Measurements from ENCODE around the gene AGBL1. TPM values are rescaled to one million over a fixed set of nuclear protein-coding genes. Genes with fewer than 3 reads are reported as not detected.

Gene AGBL1
- total and polyA plus RNA-seq, 4 donors = 0.08 to 147 (median 4.7) TPM

GRCh38 chr15:86588413-86588812 is 508.7 kb downstream of the AGBL1 start:
- WGBS, 2 donors = 57 to 60% methylated on average over 2 of the region's 2 CpGs
- H3K9ac ChIP-seq (ENCODE audit: insufficient read depth in 1 of 2, low read length in 2 of 2) = no peak overlapping the region
- peaks cover 0 to 3% (median 0%) of the 10 kb centered on the region in 5 donors for H3K4me1 ChIP-seq (ENCODE audit: control insufficient read depth in 5 of 5, insufficient read depth in 5 of 5, low read length in 5 of 5)
- ATAC-seq (ENCODE audit: insufficient read depth, low FRiP score) (no peak), DNase-seq (no peak)
- TF ChIP-seq CTCF (IDR thresholded peaks at IDR 0.05; ENCODE audit: control extremely low read depth, extremely low read depth) = no peak
- H3K27ac ChIP-seq (ENCODE audit: low read depth in 1 of 2, low read length in 1 of 2) = no peak overlapping the region
- H3K9me3 ChIP-seq (ENCODE audit: control insufficient read depth in 4 of 4, insufficient read depth in 3 of 4, low read length in 3 of 4) = no peaks in the 10 kb centered on the region
- H3K4me3 ChIP-seq = no peak overlapping the region
- H3K36me3 ChIP-seq (ENCODE audit: control insufficient read depth in 4 of 4, insufficient read depth in 4 of 4, low read length in 4 of 4) = no peaks in the 10 kb centered on the region
- H3K27me3 ChIP-seq (ENCODE audit: control insufficient read depth in 3 of 3, insufficient read depth in 3 of 3, low read length in 2 of 3) = peaks cover 0 to 4% (median 0%) of the 10 kb centered on the region in 3 donors

GRCh38 chr15:86590461-86590860 is 510.8 kb downstream of the AGBL1 start:
- DNase-seq (no peak), ATAC-seq (ENCODE audit: insufficient read depth, low FRiP score) (no peak)
- no peak overlapping the region for H3K4me3 ChIP-seq
- H3K27ac ChIP-seq (ENCODE audit: low read depth in 1 of 2, low read length in 1 of 2) = no peak overlapping the region
- no peaks in the 10 kb centered on the region for H3K9me3 ChIP-seq (ENCODE audit: control insufficient read depth in 4 of 4, insufficient read depth in 3 of 4, low read length in 3 of 4)
- no peaks in the 10 kb centered on the region for H3K36me3 ChIP-seq (ENCODE audit: control insufficient read depth in 4 of 4, insufficient read depth in 4 of 4, low read length in 4 of 4)
- peaks cover 0 to under 1% (median 0%) of the 10 kb centered on the region in 3 donors for H3K27me3 ChIP-seq (ENCODE audit: control insufficient read depth in 3 of 3, insufficient read depth in 3 of 3, low read length in 2 of 3)
- WGBS, 2 donors = 83 to 93% methylated on average over 1 of the region's 1 CpG
- peaks cover 0 to 3% (median 0%) of the 10 kb centered on the region in 5 donors for H3K4me1 ChIP-seq (ENCODE audit: control insufficient read depth in 5 of 5, insufficient read depth in 5 of 5, low read length in 5 of 5)
- no peak for TF ChIP-seq CTCF (IDR thresholded peaks at IDR 0.05; ENCODE audit: control extremely low read depth, extremely low read depth)
- no peak overlapping the region for H3K9ac ChIP-seq (ENCODE audit: insufficient read depth in 1 of 2, low read length in 2 of 2)

- Histone ChIP-seq H3K4me3 (no peak overlapping the region), H3K36me3 (ENCODE audit: control insufficient read depth in 4 of 4, insufficient read depth in 4 of 4, low read length in 4 of 4) (no peaks in the 10 kb centered on the region), H3K27me3 (ENCODE audit: control insufficient read depth in 3 of 3, insufficient read depth in 3 of 3, low read length in 2 of 3) (no peaks in the 10 kb centered on the region), H3K27ac (ENCODE audit: low read depth in 1 of 2, low read length in 1 of 2) (no peak overlapping the region), H3K9me3 (ENCODE audit: control insufficient read depth in 4 of 4, insufficient read depth in 3 of 4, low read length in 3 of 4) (no peaks in the 10 kb centered on the region), H3K9ac (ENCODE audit: insufficient read depth in 1 of 2, low read length in 2 of 2) (no peak overlapping the region), H3K4me1 (ENCODE audit: control insufficient read depth in 5 of 5, insufficient read depth in 5 of 5, low read length in 5 of 5) (peaks cover 0 to 3% (median 0%) of the 10 kb centered on the region in 5 donors)
- DNase-seq = no peak
- WGBS, 2 donors = 94 to 96% methylated on average over 1 of the region's 1 CpG
- no peak for TF ChIP-seq CTCF (IDR thresholded peaks at IDR 0.05; ENCODE audit: control extremely low read depth, extremely low read depth)
- ATAC-seq (ENCODE audit: insufficient read depth, low FRiP score) = no peak
Measured at GRCh38 chr15:86591158-86591557, 511.5 kb downstream of the AGBL1 start.
